Measurements from ENCODE around the gene BRMS1. TPM values are rescaled to one million over a fixed set of nuclear protein-coding genes. Genes with fewer than 3 reads are reported as not detected.
A peak's percentile ranks its signal among the peaks of the same experiment; 100 is the strongest.

The BRMS1 gene
- total and polyA plus RNA-seq, 10 of the 15 experiments (the other 5 are each of a cell fraction or from before 2014, with no cell fraction given): 2.1 to 85.3 (median 48.5) TPM

DNA sequence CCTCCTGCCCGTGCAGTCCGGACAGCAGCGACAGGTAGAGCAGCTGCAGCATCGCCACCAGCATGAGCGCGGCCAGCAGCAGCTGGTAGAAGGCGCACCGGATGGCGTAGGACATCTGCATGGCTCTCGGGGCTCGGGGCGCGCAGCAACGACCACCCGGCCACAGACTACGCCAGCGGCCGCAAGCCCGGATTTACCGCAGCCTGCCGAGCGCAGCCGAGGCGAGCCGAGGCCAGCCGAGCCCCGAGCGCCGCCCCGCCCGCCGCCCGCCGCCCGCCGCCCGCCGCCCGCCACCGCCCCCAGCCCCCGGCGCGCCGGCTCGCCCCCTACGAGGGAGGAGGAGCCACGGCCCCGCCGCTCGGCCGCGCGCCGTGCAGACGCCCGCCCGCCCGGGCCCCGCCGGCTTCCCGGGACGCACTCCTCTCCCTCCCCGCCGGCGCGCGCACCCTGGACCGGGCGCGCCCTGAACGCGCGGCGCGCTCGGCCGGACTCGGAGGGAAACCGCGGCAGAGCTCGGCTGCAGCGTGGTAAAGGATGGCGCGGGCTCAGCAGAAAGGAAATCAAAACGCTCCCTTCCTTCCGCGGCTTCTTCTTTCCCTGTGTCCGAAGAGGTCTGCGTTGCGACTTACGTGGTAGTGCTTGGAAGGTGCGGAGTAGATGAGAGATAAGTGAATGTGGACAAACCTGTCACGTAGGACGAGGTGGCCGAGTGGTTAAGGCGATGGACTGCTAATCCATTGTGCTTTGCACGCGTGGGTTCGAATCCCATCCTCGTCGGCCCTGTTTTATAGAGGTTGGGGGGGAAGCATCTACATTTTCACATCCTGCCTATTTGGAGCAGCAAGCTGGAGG lies 2.7 kb upstream of the BRMS1 start, which contains the start of gene B4GAT1 (continued):
- TF ChIP-seq, protein P1, sequence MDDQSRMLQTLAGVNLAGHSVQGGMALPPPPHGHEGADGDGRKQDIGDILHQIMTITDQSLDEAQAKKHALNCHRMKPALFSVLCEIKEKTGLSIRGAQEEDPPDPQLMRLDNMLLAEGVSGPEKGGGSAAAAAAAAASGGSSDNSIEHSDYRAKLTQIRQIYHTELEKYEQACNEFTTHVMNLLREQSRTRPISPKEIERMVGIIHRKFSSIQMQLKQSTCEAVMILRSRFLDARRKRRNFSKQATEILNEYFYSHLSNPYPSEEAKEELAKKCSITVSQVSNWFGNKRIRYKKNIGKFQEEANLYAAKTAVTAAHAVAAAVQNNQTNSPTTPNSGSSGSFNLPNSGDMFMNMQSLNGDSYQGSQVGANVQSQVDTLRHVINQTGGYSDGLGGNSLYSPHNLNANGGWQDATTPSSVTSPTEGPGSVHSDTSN (IDR thresholded peaks at IDR 0.05; ENCODE audit: insufficient replicate concordance, low read depth, low read length): no peak
- TF ChIP-seq POLR2A (IDR thresholded peaks at IDR 0.05; ENCODE audit: low read depth, low read length): peak; percentile 60
- no peak for TF ChIP-seq FOS (IDR thresholded peaks at IDR 0.05; ENCODE audit: borderline replicate concordance, extremely low read depth, insufficient read length)
- no peak; the same call in 1 of the 2 replicates for TF ChIP-seq NRF1 (conservative IDR thresholded peaks at IDR 0.05; ENCODE audit: low read depth, low read length)
- TF ChIP-seq, protein P2, sequence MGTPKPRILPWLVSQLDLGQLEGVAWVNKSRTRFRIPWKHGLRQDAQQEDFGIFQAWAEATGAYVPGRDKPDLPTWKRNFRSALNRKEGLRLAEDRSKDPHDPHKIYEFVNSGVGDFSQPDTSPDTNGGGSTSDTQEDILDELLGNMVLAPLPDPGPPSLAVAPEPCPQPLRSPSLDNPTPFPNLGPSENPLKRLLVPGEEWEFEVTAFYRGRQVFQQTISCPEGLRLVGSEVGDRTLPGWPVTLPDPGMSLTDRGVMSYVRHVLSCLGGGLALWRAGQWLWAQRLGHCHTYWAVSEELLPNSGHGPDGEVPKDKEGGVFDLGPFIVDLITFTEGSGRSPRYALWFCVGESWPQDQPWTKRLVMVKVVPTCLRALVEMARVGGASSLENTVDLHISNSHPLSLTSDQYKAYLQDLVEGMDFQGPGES (IDR thresholded peaks at IDR 0.05): no peak; the same call in 1 of the 2 replicates
- TF ChIP-seq FOXM1 (IDR thresholded peaks at IDR 0.05; ENCODE audit: low read depth, low read length): no peak
- TF ChIP-seq ASH2L (IDR thresholded peaks at IDR 0.05; ENCODE audit: borderline replicate concordance, low read depth): peak; percentile 99
- TF ChIP-seq, protein P3, sequence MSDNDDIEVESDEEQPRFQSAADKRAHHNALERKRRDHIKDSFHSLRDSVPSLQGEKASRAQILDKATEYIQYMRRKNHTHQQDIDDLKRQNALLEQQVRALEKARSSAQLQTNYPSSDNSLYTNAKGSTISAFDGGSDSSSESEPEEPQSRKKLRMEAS (IDR thresholded peaks at IDR 0.05; ENCODE audit: low read depth, low read length): peak; percentile 17; the same call in 1 of the 2 replicates
- no peak for TF ChIP-seq ZZZ3 (IDR thresholded peaks at IDR 0.05; ENCODE audit: control insufficient read depth, insufficient read length, low read depth)
- TF ChIP-seq ZSCAN29 (IDR thresholded peaks at IDR 0.05): peak; percentile 91; the same call in 1 of the 2 replicates
- TF ChIP-seq POLR2AphosphoS5 (IDR thresholded peaks at IDR 0.05; ENCODE audit: low read length): peak; percentile 54; the same call in 1 of the 2 replicates
- TF ChIP-seq KAT2A (conservative IDR thresholded peaks at IDR 0.05; ENCODE audit: control insufficient read depth, low read depth, low read length): no peak
- TF ChIP-seq, protein P4, sequence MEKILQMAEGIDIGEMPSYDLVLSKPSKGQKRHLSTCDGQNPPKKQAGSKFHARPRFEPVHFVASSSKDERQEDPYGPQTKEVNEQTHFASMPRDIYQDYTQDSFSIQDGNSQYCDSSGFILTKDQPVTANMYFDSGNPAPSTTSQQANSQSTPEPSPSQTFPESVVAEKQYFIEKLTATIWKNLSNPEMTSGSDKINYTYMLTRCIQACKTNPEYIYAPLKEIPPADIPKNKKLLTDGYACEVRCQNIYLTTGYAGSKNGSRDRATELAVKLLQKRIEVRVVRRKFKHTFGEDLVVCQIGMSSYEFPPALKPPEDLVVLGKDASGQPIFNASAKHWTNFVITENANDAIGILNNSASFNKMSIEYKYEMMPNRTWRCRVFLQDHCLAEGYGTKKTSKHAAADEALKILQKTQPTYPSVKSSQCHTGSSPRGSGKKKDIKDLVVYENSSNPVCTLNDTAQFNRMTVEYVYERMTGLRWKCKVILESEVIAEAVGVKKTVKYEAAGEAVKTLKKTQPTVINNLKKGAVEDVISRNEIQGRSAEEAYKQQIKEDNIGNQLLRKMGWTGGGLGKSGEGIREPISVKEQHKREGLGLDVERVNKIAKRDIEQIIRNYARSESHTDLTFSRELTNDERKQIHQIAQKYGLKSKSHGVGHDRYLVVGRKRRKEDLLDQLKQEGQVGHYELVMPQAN (conservative IDR thresholded peaks at IDR 0.05): peak; percentile 62; the same call in 1 of the 2 replicates
- TF ChIP-seq MEF2B (IDR thresholded peaks at IDR 0.05; ENCODE audit: partially characterized antibody, poor library complexity, severe bottlenecking): no peak
- no peak for TF ChIP-seq HDAC6 (IDR thresholded peaks at IDR 0.05; ENCODE audit: unreplicated experiment)
- no peak for TF ChIP-seq CHD2 (IDR thresholded peaks at IDR 0.05; ENCODE audit: borderline replicate concordance, low read depth, low read length)
- TF ChIP-seq RB1 (IDR thresholded peaks at IDR 0.05; ENCODE audit: borderline replicate concordance): peak; percentile 98
- TF ChIP-seq KDM1A (IDR thresholded peaks at IDR 0.05; ENCODE audit: borderline replicate concordance): no peak
- no peak for TF ChIP-seq NR2C2 (IDR thresholded peaks at IDR 0.05; ENCODE audit: borderline replicate concordance, control insufficient read depth, insufficient read length, low read depth)
- TF ChIP-seq IRF4 (IDR thresholded peaks at IDR 0.05; ENCODE audit: low read depth, low read length): peak; percentile 71
- no peak for TF ChIP-seq CHD4 (IDR thresholded peaks at IDR 0.05)
- TF ChIP-seq, protein P5, sequence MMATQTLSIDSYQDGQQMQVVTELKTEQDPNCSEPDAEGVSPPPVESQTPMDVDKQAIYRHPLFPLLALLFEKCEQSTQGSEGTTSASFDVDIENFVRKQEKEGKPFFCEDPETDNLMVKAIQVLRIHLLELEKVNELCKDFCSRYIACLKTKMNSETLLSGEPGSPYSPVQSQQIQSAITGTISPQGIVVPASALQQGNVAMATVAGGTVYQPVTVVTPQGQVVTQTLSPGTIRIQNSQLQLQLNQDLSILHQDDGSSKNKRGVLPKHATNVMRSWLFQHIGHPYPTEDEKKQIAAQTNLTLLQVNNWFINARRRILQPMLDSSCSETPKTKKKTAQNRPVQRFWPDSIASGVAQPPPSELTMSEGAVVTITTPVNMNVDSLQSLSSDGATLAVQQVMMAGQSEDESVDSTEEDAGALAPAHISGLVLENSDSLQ (IDR thresholded peaks at IDR 0.05): peak; percentile 40; the same call in 1 of the 2 replicates
- TF ChIP-seq MYC (IDR thresholded peaks at IDR 0.05; ENCODE audit: insufficient read depth, insufficient read length, insufficient replicate concordance, low read length, severe bottlenecking): no peak
- peak; percentile 67 for TF ChIP-seq CBFB (IDR thresholded peaks at IDR 0.05; ENCODE audit: low read depth)
- TF ChIP-seq STAT1 (conservative IDR thresholded peaks at IDR 0.05): no peak; the same call in 1 of the 2 replicates

Measured in GM12878 (cell line).